Skin epidermis (tissue), 12 donors: ENCODE results near the gene MKNK2.
A peak's percentile ranks its signal among the peaks of the same experiment; 100 is the strongest.

ENCODE experiments used
- H3K27ac ChIP-seq, 21 experiments: fragments of 200-600 bp; sonication (generic) in 11 of 21; one replicate each; pipeline ENCODE4 v1.5.0; 2020; ENCODE audit warnings: mild to moderate bottlenecking in 3 of 21, inconsistent platforms in 2 of 21, moderate library complexity in 2 of 21
- H3K4me3 ChIP-seq, 7 experiments: fragments of 200-600 bp; sonication (generic) in 2 of 7; one replicate each; pipeline ENCODE4 v1.5.0; 2020; ENCODE audit warnings: inconsistent platforms in 2 of 7, mild to moderate bottlenecking in 2 of 7, moderate library complexity in 1 of 7

Gene MKNK2

GRCh38 chr19:2060884-2061494, 9.9 kb upstream of the MKNK2 start:
- Histone ChIP-seq H3K27ac (peak overlapping the region; percentile 64 to 100 (median 99)), H3K4me3 (peak overlapping the region; percentile 37 to 88 (median 57))

- peak overlapping the region; percentile 4 to 100 (median 99) for H3K27ac ChIP-seq
- H3K4me3 ChIP-seq: peak overlapping the region in 1 of 7 experiments; percentile 57
These were observed 8.6 kb upstream of the MKNK2 start for GRCh38 chr19:2059422-2060201.

- peak overlapping the region; percentile 4 to 100 (median 99) for H3K27ac ChIP-seq
- no peak overlapping the region for H3K4me3 ChIP-seq
These were observed 7.8 kb upstream of the MKNK2 start for GRCh38 chr19:2058570-2059421.

- Histone ChIP-seq H3K4me3 (no peak overlapping the region), H3K27ac (peak overlapping the region in 16 of 21 experiments; percentile 36 to 100 (median 98))
These were observed 6.7 kb upstream of the MKNK2 start for GRCh38 chr19:2057484-2058469.

- Histone ChIP-seq H3K27ac (peak overlapping the region in 17 of 21 experiments; percentile 38 to 100 (median 97)), H3K4me3 (no peak overlapping the region)
These were observed 5.8 kb upstream of the MKNK2 start for GRCh38 chr19:2056837-2057192.

GRCh38 chr19:2055931-2056836, 5.1 kb upstream of the MKNK2 start:
- H3K27ac ChIP-seq: peak overlapping the region; percentile 61 to 100 (median 92)
- H3K4me3 ChIP-seq: peak overlapping the region in 3 of 7 experiments; percentile 1 to 32 (median 11)

- no peak overlapping the region for H3K4me3 ChIP-seq
- H3K27ac ChIP-seq: peak overlapping the region in 8 of 21 experiments; percentile 9 to 100 (median 37)
These were observed 3.7 kb upstream of the MKNK2 start for GRCh38 chr19:2054763-2055162.

GRCh38 chr19:2053601-2054389, 2.8 kb upstream of the MKNK2 start:
- Histone ChIP-seq H3K27ac (peak overlapping the region in 7 of 21 experiments; percentile 15 to 96 (median 30)), H3K4me3 (no peak overlapping the region)

GRCh38 chr19:2051773-2052704, 995 bp upstream of the MKNK2 start:
- Histone ChIP-seq H3K4me3 (peak overlapping the region in 5 of 7 experiments; percentile 26 to 98 (median 95)), H3K27ac (peak overlapping the region in 20 of 21 experiments; percentile 76 to 98 (median 91))

- Histone ChIP-seq H3K4me3 (peak overlapping the region; percentile 78 to 98 (median 94)), H3K27ac (peak overlapping the region; percentile 84 to 98 (median 93))
These were observed 574 bp downstream of the MKNK2 start for GRCh38 chr19:2050349-2050990.

GRCh38 chr19:2049741-2050348, 1.2 kb downstream of the MKNK2 start:
- H3K4me3 ChIP-seq: peak overlapping the region; percentile 78 to 98 (median 94)
- H3K27ac ChIP-seq: peak overlapping the region; percentile 84 to 98 (median 93)

GRCh38 chr19:2048959-2049740, 1.9 kb downstream of the MKNK2 start:
- Histone ChIP-seq H3K4me3 (peak overlapping the region; percentile 78 to 98 (median 94)), H3K27ac (peak overlapping the region in 20 of 21 experiments; percentile 34 to 98 (median 93))

GRCh38 chr19:2048104-2048958, 2.7 kb downstream of the MKNK2 start:
- H3K4me3 ChIP-seq: peak overlapping the region in 6 of 7 experiments; percentile 78 to 98 (median 88)
- H3K27ac ChIP-seq: peak overlapping the region in 18 of 21 experiments; percentile 34 to 98 (median 94)
